Upper lobe of right lung (tissue), 1 donor: ENCODE data around the gene RAB11FIP4. TPM values are rescaled to one million over a fixed set of nuclear protein-coding genes. Genes with fewer than 3 reads are reported as not detected.

ENCODE experiments used
- ATAC-seq: fragments of 200-7000 bp; cut with Tn5 transposase; one replicate; pipeline ENCODE4 v1.9.1; 2020; ENCODE audit warnings: mild to moderate bottlenecking, moderate library complexity
- DNase-seq: peaks from one replicate; pipeline ENCODE4 v3.0.0-alpha.2; 2020
- H3K27ac ChIP-seq: fragments of 200-600 bp; one replicate; pipeline ENCODE4 v1.8.0; 2022
- H3K27me3 ChIP-seq: fragments of 200-600 bp; one replicate; pipeline ENCODE4 v1.8.0; 2022; ENCODE audit warnings: mild to moderate bottlenecking
- H3K36me3 ChIP-seq: fragments of 200-600 bp; one replicate; pipeline ENCODE4 v1.8.0; 2022
- H3K4me1 ChIP-seq: fragments of 200-600 bp; one replicate; pipeline ENCODE4 v1.8.0; 2022
- H3K4me3 ChIP-seq: fragments of 200-600 bp; one replicate; pipeline ENCODE4 v1.8.0; 2022; ENCODE audit warnings: mild to moderate bottlenecking
- H3K9me3 ChIP-seq: fragments of 200-600 bp; one replicate; pipeline ENCODE4 v1.8.0; 2022
- intact Hi-C: fragments of 100-400 bp; cut with DNase I; formaldehyde crosslinking; loops from one replicate; pipeline ENCODE4 v1.11.0; 2022
- total RNA-seq: library from RNA; stranded (reverse); fragmentation: NEBNext Ultra II Directional; extraction: Animal tissue kit (Norgen Biotek cat#: 25700); gene quantifications from one replicate; pipeline ENCODE4 v1.2.1, GENCODE V29; 2021
- TF ChIP-seq, protein P1 (sequence below): fragments of 200-600 bp; IDR thresholded peaks from one replicate; pipeline ENCODE4 v1.8.0; 2022; ENCODE audit warnings: antibody characterized with exemption
- donor health status: DM: no; HTN: yes; CAD: no; lungs with severe emphysema.

Gene RAB11FIP4
- total RNA-seq, 1 donor from 2014 or later: 13.5 TPM

DNA sequence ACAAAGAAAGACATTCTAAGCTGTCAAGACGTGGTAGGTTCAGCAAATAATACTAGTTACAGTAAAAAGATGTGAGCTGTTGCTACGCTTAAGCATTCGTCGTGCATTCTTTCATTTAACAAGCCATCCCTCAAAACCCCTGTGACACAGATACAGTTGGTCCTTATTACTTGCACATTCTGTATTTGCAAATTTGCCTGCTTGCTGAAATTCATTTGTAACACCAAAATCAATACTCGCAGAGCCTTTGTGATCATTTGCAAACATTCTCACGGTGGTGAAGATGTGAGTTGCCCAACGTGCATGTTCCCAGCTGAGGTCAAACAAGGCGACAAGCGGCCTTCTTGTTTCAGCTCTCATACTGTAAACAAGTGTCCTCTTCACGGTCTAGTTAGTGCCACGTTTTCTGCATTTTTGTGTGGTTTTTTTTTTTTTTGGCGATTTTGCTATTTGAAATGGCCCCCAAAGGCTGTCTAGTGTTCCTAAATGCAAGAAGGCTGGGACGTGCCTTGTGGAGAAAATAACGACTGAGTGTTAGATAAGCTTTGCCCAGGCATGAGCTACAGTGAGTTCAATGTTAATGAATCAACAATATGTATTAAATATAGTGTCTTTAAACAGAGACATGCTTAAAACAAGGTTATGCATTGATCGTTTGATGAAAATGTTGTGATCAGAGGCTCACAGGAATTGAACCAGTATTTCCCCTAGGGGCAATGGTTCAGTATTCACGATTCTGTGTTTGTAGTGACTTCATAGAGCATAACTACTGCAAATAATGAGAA is 84.1 kb downstream of the RAB11FIP4 start:
- Histone ChIP-seq H3K4me3 (no peak overlapping the region), H3K4me1 (no peaks in the 10 kb centered on the region), H3K36me3 (no peaks in the 10 kb centered on the region), H3K9me3 (no peaks in the 10 kb centered on the region), H3K27ac (no peak overlapping the region), H3K27me3 (no peaks in the 10 kb centered on the region)
- DNase-seq: no peak
- TF ChIP-seq, protein P1, sequence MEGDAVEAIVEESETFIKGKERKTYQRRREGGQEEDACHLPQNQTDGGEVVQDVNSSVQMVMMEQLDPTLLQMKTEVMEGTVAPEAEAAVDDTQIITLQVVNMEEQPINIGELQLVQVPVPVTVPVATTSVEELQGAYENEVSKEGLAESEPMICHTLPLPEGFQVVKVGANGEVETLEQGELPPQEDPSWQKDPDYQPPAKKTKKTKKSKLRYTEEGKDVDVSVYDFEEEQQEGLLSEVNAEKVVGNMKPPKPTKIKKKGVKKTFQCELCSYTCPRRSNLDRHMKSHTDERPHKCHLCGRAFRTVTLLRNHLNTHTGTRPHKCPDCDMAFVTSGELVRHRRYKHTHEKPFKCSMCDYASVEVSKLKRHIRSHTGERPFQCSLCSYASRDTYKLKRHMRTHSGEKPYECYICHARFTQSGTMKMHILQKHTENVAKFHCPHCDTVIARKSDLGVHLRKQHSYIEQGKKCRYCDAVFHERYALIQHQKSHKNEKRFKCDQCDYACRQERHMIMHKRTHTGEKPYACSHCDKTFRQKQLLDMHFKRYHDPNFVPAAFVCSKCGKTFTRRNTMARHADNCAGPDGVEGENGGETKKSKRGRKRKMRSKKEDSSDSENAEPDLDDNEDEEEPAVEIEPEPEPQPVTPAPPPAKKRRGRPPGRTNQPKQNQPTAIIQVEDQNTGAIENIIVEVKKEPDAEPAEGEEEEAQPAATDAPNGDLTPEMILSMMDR: no peak
- no peak for ATAC-seq
- intact Hi-C loops: no loop called here

DNA sequence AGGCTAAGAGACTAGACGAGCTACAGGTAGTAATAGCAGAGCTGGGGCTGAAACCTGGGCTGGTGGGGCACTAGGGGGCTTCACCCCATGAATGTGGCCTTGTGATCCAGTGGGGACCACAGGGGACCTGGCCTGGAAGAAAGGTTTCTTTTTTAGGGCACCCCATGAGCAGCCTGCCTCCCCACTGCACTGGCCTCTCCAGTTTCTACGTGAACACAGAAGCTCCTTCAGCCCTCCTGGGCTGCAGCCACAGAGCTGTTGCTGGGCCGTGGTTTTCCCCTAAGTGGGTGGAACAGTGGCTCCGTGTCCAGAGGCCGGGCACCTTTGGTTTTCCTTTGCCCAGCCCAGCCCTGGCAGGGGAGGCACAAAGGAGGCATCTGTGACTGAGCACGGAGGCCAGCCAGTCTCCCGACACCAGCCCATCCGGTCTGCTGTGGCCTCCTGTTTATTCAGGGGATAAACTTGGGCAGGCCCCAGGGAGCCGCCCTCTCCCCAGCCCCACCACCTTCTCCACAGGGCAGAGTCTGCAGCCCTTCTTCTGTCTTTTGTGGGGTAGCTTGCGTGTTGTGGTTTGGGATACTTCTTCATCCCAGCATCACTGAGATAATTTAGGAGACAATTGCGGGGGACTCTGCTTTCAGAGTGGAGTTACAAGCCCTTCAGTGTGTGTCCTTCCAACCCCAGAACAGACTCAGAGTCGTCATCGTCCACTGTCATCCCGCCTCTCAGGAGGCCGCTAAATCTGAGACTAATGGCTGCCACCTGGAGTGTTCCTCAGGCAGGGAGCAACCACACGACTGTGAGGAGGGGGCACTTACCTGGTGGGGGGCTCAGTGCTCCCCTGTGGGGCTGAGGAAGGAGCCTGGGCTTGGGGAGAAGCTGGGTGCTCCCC is 85.3 kb downstream of the RAB11FIP4 start:
- H3K36me3 ChIP-seq: no peaks in the 10 kb centered on the region
- peak; percentile 21 for ATAC-seq
- TF ChIP-seq, protein P1: no peak
- H3K27ac ChIP-seq: no peak overlapping the region
- no peaks in the 10 kb centered on the region for H3K4me1 ChIP-seq
- no peak for DNase-seq
- no peaks in the 10 kb centered on the region for H3K27me3 ChIP-seq
- intact Hi-C loops: no loop called here
- H3K4me3 ChIP-seq: no peak overlapping the region
- H3K9me3 ChIP-seq: no peaks in the 10 kb centered on the region

DNA sequence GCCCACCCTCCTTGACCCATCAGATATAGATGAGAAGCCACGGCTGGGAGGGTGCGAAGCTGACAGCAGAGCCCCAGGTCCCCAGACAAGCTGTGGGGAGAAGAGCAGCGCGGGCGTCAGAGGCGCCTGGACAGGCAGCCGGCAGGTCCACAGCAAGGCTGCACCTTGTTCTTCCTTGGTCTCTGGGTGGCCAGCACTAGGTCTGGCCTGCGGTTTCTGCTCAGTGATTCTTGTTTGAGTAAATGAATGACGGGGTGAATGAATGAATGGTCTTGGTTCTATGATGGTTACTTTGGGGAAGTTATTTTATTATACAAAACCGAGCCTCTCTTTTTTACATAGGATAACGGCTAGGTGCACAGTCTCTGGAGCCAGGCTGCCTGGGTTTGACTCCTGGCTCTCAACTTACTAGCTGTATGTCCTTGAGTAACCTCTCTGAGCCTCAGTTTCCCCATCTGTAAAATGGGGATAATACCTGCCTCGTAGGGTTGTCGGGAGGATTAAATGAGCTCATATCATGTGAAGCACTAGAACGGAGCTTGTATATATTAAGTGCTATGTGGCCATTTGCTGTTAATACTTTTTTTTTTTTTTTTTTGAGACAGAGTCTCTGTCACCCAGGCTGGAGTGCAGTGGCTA is 86.1 kb downstream of the RAB11FIP4 start:
- no peak for ATAC-seq
- Histone ChIP-seq H3K36me3 (no peaks in the 10 kb centered on the region), H3K4me3 (no peak overlapping the region), H3K9me3 (no peaks in the 10 kb centered on the region), H3K27me3 (no peaks in the 10 kb centered on the region), H3K4me1 (no peaks in the 10 kb centered on the region), H3K27ac (no peak overlapping the region)
- DNase-seq: no peak
- TF ChIP-seq, protein P1: no peak
- intact Hi-C loops: no loop called here

DNA sequence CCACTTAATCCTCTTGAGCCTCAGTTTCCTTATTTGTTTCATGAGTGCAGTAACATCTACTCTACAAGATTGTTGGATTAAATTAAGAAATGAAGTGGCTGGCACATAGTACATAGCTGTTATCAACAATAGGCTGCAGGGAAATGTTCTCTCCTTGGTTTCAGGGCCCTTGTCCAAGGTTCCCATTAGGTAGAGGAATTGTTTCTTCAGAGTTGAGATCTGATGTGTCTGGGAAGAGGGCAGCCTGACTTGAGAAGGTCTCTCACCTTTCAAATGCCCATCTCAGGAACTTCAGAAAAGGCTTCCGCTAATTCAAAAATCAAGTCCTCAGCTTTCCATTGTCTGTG is 87.6 kb downstream of the RAB11FIP4 start:
- TF ChIP-seq, protein P1: no peak
- no peak for DNase-seq
- no peaks in the 10 kb centered on the region for H3K9me3 ChIP-seq
- H3K27ac ChIP-seq: no peak overlapping the region
- ATAC-seq: no peak
- H3K4me3 ChIP-seq: no peak overlapping the region
- intact Hi-C loops: no loop called here
- no peaks in the 10 kb centered on the region for H3K36me3 ChIP-seq
- no peaks in the 10 kb centered on the region for H3K27me3 ChIP-seq
- H3K4me1 ChIP-seq: no peaks in the 10 kb centered on the region

DNA sequence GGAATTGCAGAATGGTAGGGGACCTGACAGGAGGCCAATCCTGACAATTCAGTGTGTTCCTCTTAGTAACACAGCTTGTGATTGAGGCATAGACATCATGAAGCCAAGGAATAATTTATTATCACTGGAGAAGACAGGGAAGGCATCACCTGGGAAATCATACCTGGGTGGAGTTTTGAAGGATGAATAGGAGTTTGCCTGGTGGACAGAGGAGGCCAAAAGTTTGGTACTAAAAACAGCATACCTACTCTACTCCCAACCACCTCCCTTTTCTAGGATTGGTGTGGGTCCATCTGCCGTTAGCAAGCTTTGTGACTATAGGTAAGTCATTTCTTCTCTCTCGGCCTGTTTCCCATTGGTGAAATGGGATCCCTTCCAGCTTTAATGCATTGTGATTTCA is 88.0 kb downstream of the RAB11FIP4 start:
- H3K9me3 ChIP-seq: no peaks in the 10 kb centered on the region
- intact Hi-C loops: no loop called here
- no peak for ATAC-seq
- no peak overlapping the region for H3K4me3 ChIP-seq
- H3K27me3 ChIP-seq: no peaks in the 10 kb centered on the region
- no peak for DNase-seq
- H3K27ac ChIP-seq: no peak overlapping the region
- H3K36me3 ChIP-seq: no peaks in the 10 kb centered on the region
- H3K4me1 ChIP-seq: no peaks in the 10 kb centered on the region
- TF ChIP-seq, protein P1: no peak
